NCI-H226 (cell line): ENCODE data around the gene EPN1.
"Not testable (repeated sequence)": the region's sequence is repeated elsewhere in the genome, so short reads cannot be mapped to it uniquely, and the experiment has no call there.

Experiments used
- DNase-seq: peaks from one replicate; pipeline ENCODE4 v3.0.0-alpha.2; 2015

The EPN1 gene

GRCh38 chr19:55730378-55730777 is 55.4 kb downstream of the EPN1 start:
- not testable (repeated sequence) for DNase-seq

- DNase-seq, result no peak
Measured at GRCh38 chr19:55738302-55738701, 63.3 kb downstream of the EPN1 start, which contains the start of gene NLRP9. Gene NLRP9, minus strand, starts transcription at chr19:55738402. Its CDS starts 28 bp downstream, at chr19:55738374.

GRCh38 chr19:55750715-55751114 is 75.7 kb downstream of the EPN1 start:
- DNase-seq, result no peak

- no peak for DNase-seq
Measured at GRCh38 chr19:55753401-55753800, 78.4 kb downstream of the EPN1 start.

GRCh38 chr19:55756808-55757207 is 81.8 kb downstream of the EPN1 start:
- DNase-seq, result not testable (repeated sequence)

- DNase-seq, result not testable (repeated sequence)
Measured at GRCh38 chr19:55758797-55759196, 83.8 kb downstream of the EPN1 start, which contains the start of gene RFPL4A. Gene RFPL4A, plus strand, starts transcription at chr19:55759097. Its CDS starts 2,704 bp downstream, at chr19:55761801.
